Fibroblast of lung (primary cell): ENCODE results near the gene RNGTT. TPM values are rescaled to one million over a fixed set of nuclear protein-coding genes. Genes with fewer than 3 reads are reported as not detected.

ENCODE experiments used
- DNase-seq, 2 donors: peaks; one replicate each; pipeline versions ENCODE4 v3.0.0 to v3.0.0-alpha.2; 2010; ENCODE audit warnings: low read depth in 2 of 2
- H2AFZ ChIP-seq: 2 replicates; pipeline ENCODE4 v1.5.1; 2012; ENCODE audit warnings: low read length, control low read depth, inconsistent platforms
- H3K27ac ChIP-seq: 2 replicates; pipeline ENCODE4 v1.5.1; 2011; ENCODE audit warnings: low read length, control low read depth; ENCODE audit not compliant: insufficient read depth
- H3K27me3 ChIP-seq: 2 replicates; pipeline ENCODE4 v1.5.1; 2011; ENCODE audit warnings: mild to moderate bottlenecking, low read length; ENCODE audit not compliant: control insufficient read depth, insufficient read depth
- H3K36me3 ChIP-seq: 2 replicates; pipeline ENCODE4 v1.5.1; 2011; ENCODE audit warnings: low read length; ENCODE audit not compliant: control insufficient read depth, insufficient read depth
- H3K4me1 ChIP-seq: 2 replicates; pipeline ENCODE4 v1.5.1; 2011; ENCODE audit warnings: low read length; ENCODE audit not compliant: control insufficient read depth, insufficient read depth; ENCODE audit errors: extremely low read depth
- H3K4me2 ChIP-seq: 2 replicates; pipeline ENCODE4 v1.5.1; 2011; ENCODE audit warnings: low read length, control low read depth; ENCODE audit not compliant: insufficient read depth; ENCODE audit errors: extremely low read depth
- H3K4me3 ChIP-seq, 4 experiments: fragments of 200-600 bp in 1 of 4; sonication (generic) in 1 of 4; replicated peaks in 1 of 4; 2 replicates each; pipeline ENCODE4 v1.5.1; 2011 to 2016; ENCODE audit warnings: low read length in 4 of 4, low read depth in 3 of 4, mild to moderate bottlenecking in 3 of 4, control low read depth in 2 of 4, inconsistent platforms in 1 of 4, mixed read lengths in 1 of 4; ENCODE audit not compliant: insufficient read depth in 1 of 4; ENCODE audit errors: control extremely low read depth in 1 of 4
- H3K79me2 ChIP-seq: 2 replicates; pipeline ENCODE4 v1.5.1; 2012; ENCODE audit warnings: mild to moderate bottlenecking, low read length, inconsistent platforms; ENCODE audit not compliant: control insufficient read depth, insufficient read depth
- H3K9ac ChIP-seq: 2 replicates; pipeline ENCODE4 v1.5.1; 2011; ENCODE audit warnings: mild to moderate bottlenecking, low read length, control low read depth; ENCODE audit not compliant: insufficient read depth
- H3K9me3 ChIP-seq: 2 replicates; pipeline ENCODE4 v1.5.1; 2012; ENCODE audit warnings: low read depth, low read length; ENCODE audit not compliant: control insufficient read depth, insufficient read depth
- H4K20me1 ChIP-seq: 2 replicates; pipeline ENCODE4 v1.5.1; 2011; ENCODE audit warnings: low read length; ENCODE audit not compliant: control insufficient read depth, insufficient read depth; ENCODE audit errors: extremely low read depth
- EZH2 ChIP-seq: IDR thresholded peaks from 2 replicates; pipeline ENCODE4 v1.5.1; 2012; ENCODE audit warnings: low read length, control low read depth, mild to moderate bottlenecking; ENCODE audit errors: missing control alignments
- polyA plus RNA-seq, 2 donors: library from polyadenylated mRNA; depleted of rRNA in 1 of 2; stranded (reverse) in 1 of 2; unstranded in 1 of 2; fragments of >200 nt; gene quantifications; 2 replicates each; pipeline ENCODE4 v1.2.1, GENCODE V29; 2011 to 2012; ENCODE audit warnings: missing spikeins in 1 of 2
- total RNA-seq: library from RNA; depleted of rRNA; stranded (reverse); fragments of >200 nt; gene quantifications from 2 replicates; pipeline ENCODE4 v1.2.1, GENCODE V29; 2014
- TF ChIP-seq, protein P1 (sequence below), 2 donors: IDR thresholded peaks in 1 of 2; conservative IDR thresholded peaks in 1 of 2; 1 replicate in 1 of 2; 2 replicates in 1 of 2; pipeline ENCODE4 v1.5.1; 2011 to 2012; ENCODE audit warnings: low read length in 2 of 2, control low read depth in 1 of 2, inconsistent platforms in 1 of 2, low read depth in 1 of 2, mild to moderate bottlenecking in 1 of 2

Gene RNGTT
- total and polyA plus RNA-seq, 2 donors (not counting 1 experiment from before 2014, with no cell fraction given) = 10.7 to 12.7 TPM

DNA sequence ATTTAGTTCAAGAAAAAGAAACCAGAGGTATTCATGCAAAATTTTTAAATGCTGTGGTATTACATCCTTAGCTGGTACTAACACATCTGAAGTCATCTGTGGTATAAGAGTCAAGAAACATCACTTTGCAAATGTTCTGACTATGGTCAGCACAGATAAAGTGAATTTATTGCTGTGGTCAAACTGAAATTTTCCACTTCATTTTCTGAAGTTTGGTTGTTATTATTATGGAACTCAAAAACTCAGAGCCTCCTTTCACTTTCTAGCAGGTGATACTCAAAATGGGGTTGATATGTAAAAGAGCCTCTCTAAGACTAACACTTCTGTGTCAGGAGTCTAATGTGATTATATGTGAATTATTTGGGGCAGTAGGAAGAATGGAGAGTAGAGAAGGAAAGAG, 257.8 kb downstream of the RNGTT start:
- H3K4me2 ChIP-seq = no peak overlapping the region
- TF ChIP-seq, protein P1, sequence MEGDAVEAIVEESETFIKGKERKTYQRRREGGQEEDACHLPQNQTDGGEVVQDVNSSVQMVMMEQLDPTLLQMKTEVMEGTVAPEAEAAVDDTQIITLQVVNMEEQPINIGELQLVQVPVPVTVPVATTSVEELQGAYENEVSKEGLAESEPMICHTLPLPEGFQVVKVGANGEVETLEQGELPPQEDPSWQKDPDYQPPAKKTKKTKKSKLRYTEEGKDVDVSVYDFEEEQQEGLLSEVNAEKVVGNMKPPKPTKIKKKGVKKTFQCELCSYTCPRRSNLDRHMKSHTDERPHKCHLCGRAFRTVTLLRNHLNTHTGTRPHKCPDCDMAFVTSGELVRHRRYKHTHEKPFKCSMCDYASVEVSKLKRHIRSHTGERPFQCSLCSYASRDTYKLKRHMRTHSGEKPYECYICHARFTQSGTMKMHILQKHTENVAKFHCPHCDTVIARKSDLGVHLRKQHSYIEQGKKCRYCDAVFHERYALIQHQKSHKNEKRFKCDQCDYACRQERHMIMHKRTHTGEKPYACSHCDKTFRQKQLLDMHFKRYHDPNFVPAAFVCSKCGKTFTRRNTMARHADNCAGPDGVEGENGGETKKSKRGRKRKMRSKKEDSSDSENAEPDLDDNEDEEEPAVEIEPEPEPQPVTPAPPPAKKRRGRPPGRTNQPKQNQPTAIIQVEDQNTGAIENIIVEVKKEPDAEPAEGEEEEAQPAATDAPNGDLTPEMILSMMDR (conservative IDR thresholded peaks at IDR 0.05 in 1 of 2, IDR thresholded peaks at IDR 0.05 in 1 of 2; ENCODE audit: low read depth in 1 of 2, low read length in 2 of 2) = no peak
- DNase-seq = no peak
- no peak overlapping the region for H3K4me3 ChIP-seq
- no peaks in the 10 kb centered on the region for H3K27me3 ChIP-seq
- no peaks in the 10 kb centered on the region for H4K20me1 ChIP-seq
- no peak overlapping the region for H2AFZ ChIP-seq
- H3K36me3 ChIP-seq = no peaks in the 10 kb centered on the region
- H3K9me3 ChIP-seq = no peaks in the 10 kb centered on the region
- no peak overlapping the region for H3K27ac ChIP-seq
- H3K9ac ChIP-seq = no peak overlapping the region
- no peaks in the 10 kb centered on the region for H3K79me2 ChIP-seq
- H3K4me1 ChIP-seq = no peaks in the 10 kb centered on the region

DNA sequence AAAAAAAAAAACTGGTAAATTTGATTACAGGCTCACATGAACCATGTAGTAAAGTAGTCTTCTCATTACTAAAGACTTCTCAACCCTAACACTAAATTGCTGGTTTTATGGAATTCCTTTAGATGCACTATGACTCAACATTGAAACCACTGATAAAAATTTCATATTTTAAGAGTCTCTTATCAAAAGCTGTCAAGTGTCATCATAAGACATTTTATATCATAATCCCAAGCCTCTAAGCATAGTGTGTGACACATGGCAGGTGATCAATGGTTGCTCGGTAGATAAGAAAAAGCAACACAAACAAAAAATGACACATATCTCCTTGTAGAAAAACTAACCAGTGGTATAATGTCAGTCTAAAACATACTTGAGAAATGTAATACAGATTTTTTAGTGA, 258.4 kb downstream of the RNGTT start:
- no peak overlapping the region for H2AFZ ChIP-seq
- no peaks in the 10 kb centered on the region for H3K9me3 ChIP-seq
- no peak overlapping the region for H3K9ac ChIP-seq
- no peak overlapping the region for H3K27ac ChIP-seq
- no peak overlapping the region for H3K4me3 ChIP-seq
- H3K4me1 ChIP-seq = no peaks in the 10 kb centered on the region
- no peaks in the 10 kb centered on the region for H4K20me1 ChIP-seq
- no peaks in the 10 kb centered on the region for H3K79me2 ChIP-seq
- no peaks in the 10 kb centered on the region for H3K36me3 ChIP-seq
- no peak overlapping the region for H3K4me2 ChIP-seq
- no peak for TF ChIP-seq EZH2
- TF ChIP-seq, protein P1 (conservative IDR thresholded peaks at IDR 0.05 in 1 of 2, IDR thresholded peaks at IDR 0.05 in 1 of 2; ENCODE audit: low read depth in 1 of 2, low read length in 2 of 2) = no peak
- H3K27me3 ChIP-seq = no peaks in the 10 kb centered on the region
- peak in 1 of 2 donors; percentile 50 for DNase-seq

DNA sequence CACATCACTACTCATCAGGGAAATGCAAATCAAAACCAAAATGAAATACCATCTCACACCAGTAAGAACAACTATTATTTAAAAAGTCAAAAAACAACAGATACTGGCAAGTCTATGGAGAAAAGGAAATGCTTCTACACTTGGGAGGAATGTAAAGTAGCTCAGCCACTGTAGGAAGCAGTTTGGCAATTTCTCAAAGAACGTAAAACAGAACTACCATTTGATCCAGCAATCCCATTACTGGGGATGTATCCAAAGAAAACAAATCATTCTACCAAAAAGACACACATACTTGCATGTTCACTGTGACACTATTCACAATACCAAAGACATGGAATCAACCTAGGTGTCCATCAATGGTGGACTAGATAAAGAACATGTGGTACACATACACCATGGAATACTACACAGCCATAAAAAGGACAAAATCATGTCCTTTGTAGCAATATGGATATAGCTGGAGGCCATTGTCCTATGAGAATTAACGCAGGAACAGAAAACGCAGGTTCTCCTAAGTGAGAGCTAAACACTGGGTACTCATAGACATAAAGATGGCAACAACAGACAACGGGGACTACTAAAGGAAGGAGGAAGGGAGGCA, 260.4 kb downstream of the RNGTT start:
- H3K9me3 ChIP-seq = no peaks in the 10 kb centered on the region
- no peaks in the 10 kb centered on the region for H3K4me1 ChIP-seq
- no peaks in the 10 kb centered on the region for H3K36me3 ChIP-seq
- no peak overlapping the region for H3K9ac ChIP-seq
- DNase-seq = peak in 1 of 2 donors; percentile 13
- no peak overlapping the region for H3K27ac ChIP-seq
- no peak overlapping the region for H2AFZ ChIP-seq
- H3K27me3 ChIP-seq = no peaks in the 10 kb centered on the region
- TF ChIP-seq, protein P1 (conservative IDR thresholded peaks at IDR 0.05 in 1 of 2, IDR thresholded peaks at IDR 0.05 in 1 of 2; ENCODE audit: low read depth in 1 of 2, low read length in 2 of 2) = no peak
- TF ChIP-seq EZH2 = no peak
- H3K79me2 ChIP-seq = no peaks in the 10 kb centered on the region
- no peak overlapping the region for H3K4me2 ChIP-seq
- no peaks in the 10 kb centered on the region for H4K20me1 ChIP-seq
- no peak overlapping the region for H3K4me3 ChIP-seq
